GM08714 (cell line): ENCODE data around the gene BBX.

Experiments used
- H3K4me3 ChIP-seq: fragments of 200-500 bp; sonication (Bioruptor generic); 2 replicates; pipeline ENCODE4 v1.5.1; 2014; ENCODE audit warnings: mild to moderate bottlenecking, low read length, inconsistent platforms
- ZNF274 ChIP-seq: IDR thresholded peaks from 2 replicates; pipeline ENCODE4 v1.6.1; 2012; ENCODE audit warnings: mild to moderate bottlenecking, low read depth, low read length

BBX gene

GRCh38 chr3:107841831-107842230 is 319.1 kb downstream of the BBX start:
- H3K4me3 ChIP-seq, result no peak overlapping the region
- no peak for TF ChIP-seq ZNF274

- no peak overlapping the region for H3K4me3 ChIP-seq
- no peak for TF ChIP-seq ZNF274
These were observed 320.2 kb downstream of the BBX start for GRCh38 chr3:107842940-107843339.

GRCh38 chr3:107845380-107846278 is 322.9 kb downstream of the BBX start:
- no peak for TF ChIP-seq ZNF274
- no peak overlapping the region for H3K4me3 ChIP-seq

GRCh38 chr3:107846279-107846852 is 323.6 kb downstream of the BBX start:
- TF ChIP-seq ZNF274, result no peak
- no peak overlapping the region for H3K4me3 ChIP-seq

- no peak for TF ChIP-seq ZNF274
- H3K4me3 ChIP-seq, result no peak overlapping the region
These were observed 325.0 kb downstream of the BBX start for GRCh38 chr3:107847791-107848190.

- TF ChIP-seq ZNF274, result no peak
- H3K4me3 ChIP-seq, result no peak overlapping the region
These were observed 325.7 kb downstream of the BBX start for GRCh38 chr3:107848351-107848915.

- TF ChIP-seq ZNF274, result no peak
These were observed 327.9 kb downstream of the BBX start for GRCh38 chr3:107850681-107851080.

GRCh38 chr3:107853821-107854220 is 331.1 kb downstream of the BBX start:
- TF ChIP-seq ZNF274, result no peak
- no peak overlapping the region for H3K4me3 ChIP-seq

More at GRCh38 chr3:107850681-107851080, 327.9 kb downstream of the BBX start:
- no peak overlapping the region for H3K4me3 ChIP-seq

GRCh38 chr3:107854733-107855132 is 332.0 kb downstream of the BBX start:
- H3K4me3 ChIP-seq, result no peak overlapping the region
- TF ChIP-seq ZNF274, result no peak

- TF ChIP-seq ZNF274, result no peak
- H3K4me3 ChIP-seq, result no peak overlapping the region
These were observed 332.9 kb downstream of the BBX start for GRCh38 chr3:107855710-107856109.

- no peak for TF ChIP-seq ZNF274
- H3K4me3 ChIP-seq, result no peak overlapping the region
These were observed 335.1 kb downstream of the BBX start for GRCh38 chr3:107857854-107858253.

GRCh38 chr3:107858876-107859275 is 336.1 kb downstream of the BBX start:
- no peak overlapping the region for H3K4me3 ChIP-seq
- TF ChIP-seq ZNF274, result no peak
